ENCODE measurements around the gene LIPK.
"Not testable (repeated sequence)": the region's sequence is repeated elsewhere in the genome, so short reads cannot be mapped to it uniquely, and the experiment has no call there.

Gene LIPK

DNA sequence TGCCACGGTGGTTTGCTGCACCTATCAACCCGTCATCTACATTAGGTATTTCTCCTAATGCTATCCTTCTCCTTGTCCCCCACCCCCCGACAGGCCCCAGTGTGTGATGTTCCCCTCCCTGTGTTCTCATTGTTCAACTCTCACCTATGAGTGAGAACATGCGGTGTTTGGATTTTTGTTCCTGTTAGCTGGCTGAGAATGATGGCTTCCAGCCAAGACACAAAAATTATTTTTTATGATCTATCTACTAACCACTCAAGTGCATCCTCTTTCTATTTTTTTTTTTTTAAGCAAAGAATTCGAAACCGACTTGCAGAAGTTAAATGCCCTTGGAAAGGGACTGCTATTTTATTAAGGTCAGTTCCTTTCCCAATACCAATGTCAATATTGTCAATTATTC lies 3.3 kb downstream of the LIPK start:
- not testable (repeated sequence) for DNase-seq (ENCODE audit: low read depth in 1 of 2, low spot score in 1 of 2)

DNA sequence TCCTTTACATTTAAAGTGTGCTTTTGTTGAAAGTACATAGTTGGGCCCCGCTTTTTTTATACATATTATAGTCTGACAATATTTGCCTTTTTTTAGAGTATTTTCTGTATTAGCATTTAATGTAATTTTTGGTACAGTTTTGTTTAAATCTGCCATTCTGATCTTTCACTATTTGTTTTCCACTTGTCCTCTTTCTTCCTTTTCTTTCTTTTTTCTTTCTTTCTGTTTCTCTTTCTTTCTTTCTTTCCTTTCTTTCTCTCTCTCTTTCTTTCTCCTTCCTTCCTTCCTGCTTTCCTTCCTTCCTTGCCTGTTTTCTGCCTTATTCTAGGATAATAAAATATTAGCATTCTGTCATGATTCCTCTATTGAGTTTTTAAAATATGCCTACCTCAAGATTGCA lies 9.5 kb downstream of the LIPK start:
- no peak for DNase-seq (ENCODE audit: low read depth in 1 of 2, low spot score in 1 of 2)

DNA sequence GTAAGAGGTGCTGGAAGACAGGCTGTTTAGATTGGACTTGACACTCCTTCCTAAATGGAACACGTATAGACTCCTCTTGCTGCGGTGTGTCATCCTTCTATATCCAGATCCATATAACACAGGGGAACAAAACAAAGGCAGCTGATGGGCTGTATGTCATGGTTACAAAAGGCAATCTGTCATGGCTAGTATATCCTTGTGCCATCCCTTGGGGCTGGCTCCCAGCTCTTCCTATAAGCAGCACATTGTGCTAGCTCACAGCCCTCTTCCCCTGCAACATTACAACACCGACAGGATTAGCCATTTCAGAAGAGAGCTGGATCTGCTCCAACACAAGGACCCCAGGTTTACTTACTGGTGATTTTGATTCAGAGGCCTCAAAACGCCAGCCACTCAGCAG lies 15.3 kb downstream of the LIPK start:
- no peak for DNase-seq (ENCODE audit: low read depth in 1 of 2, low spot score in 1 of 2)

DNA sequence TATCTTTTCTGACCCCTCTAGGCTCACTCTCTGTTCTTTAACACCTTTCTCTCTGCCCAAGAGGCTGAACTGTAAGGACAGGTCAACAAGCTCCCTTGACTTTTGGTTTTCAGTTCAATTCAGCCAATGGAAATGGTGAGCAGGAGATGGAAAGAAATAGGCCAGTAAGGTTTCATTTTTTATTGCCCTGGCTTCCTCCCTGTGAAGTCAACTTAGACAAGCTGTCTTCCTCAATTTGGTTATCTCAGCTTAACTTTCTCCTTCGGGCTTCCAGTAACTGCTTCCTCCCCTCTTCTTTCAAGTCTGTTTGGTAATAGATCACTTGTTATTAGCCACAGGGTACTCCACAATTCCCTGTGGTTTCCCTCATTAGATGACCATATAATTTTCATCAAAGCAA lies 19.7 kb downstream of the LIPK start:
- DNase-seq (ENCODE audit: low read depth in 1 of 2, low spot score in 1 of 2), result no peak

DNA sequence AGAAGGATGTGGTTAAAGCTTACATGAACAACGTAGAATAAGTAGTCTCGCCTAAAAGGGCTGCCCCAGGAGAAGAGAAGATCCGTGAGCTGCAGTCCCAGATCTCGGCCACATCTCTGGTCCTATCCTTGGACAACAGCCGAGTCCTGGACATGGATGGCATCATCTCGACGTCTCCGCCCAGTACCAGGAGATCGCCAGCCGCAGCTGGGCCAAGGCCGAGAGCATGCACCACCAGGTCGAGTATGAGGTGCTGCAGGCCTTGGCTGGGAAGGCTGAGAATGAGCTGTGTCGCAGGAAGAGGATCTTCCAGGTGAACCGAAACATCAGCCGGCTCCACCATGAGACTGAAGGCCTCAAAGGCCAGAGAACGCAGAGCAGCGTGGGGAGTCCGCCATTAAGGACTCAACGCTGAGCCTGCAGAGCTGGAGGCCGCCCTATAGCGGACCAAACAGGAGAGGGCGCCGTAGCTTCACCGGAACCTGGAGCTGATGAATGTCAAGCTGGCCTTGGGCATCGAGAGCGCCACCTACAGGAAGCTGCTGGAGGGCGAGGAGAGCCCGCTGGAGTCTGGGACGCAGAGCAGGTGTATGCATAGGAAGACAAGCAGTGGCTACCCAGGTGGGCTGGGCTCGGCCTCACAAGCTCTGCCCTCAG lies 22.2 kb downstream of the LIPK start:
- peak in 1 of 2 donors; percentile 3 for DNase-seq (ENCODE audit: low read depth in 1 of 2, low spot score in 1 of 2)

DNA sequence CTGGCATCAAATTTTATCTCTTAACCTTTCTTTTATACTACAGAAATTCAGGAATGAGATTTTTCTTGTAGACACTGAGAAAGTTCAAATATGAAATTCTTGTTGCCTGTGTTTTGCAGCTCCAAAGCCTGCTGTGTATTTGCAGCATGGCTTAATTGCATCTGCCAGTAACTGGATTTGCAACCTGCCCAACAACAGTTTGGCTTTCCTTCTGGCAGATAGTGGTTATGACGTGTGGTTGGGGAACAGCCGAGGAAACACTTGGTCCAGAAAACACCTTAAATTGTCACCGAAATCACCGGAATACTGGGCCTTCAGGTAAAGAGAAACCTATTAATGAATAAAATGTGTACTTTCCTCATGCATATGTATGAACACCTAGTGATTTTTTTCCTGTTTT lies 24.8 kb downstream of the LIPK start:
- no peak for DNase-seq (ENCODE audit: low read depth in 1 of 2, low spot score in 1 of 2)

DNA sequence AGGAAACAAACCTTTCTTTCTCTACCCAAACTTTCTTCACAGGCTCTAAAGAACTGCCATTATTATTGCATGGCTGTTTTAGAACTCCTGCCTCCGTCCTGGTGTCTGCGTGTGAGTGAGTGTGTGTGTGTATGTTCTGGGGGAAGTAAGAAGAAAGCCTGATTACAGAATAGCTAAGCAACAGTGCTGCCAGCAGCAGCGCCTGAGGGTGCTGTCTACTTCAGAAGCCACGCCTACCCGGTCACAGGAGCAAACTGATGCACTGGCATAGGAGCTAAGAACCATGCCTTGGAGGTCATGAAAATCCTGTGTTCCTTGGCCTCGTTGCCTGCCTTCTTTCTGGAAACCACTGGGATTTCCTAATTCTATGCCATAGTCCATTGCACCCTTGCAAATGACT lies 25.2 kb downstream of the LIPK start:
- DNase-seq (ENCODE audit: low read depth in 1 of 2, low spot score in 1 of 2), result no peak

DNA sequence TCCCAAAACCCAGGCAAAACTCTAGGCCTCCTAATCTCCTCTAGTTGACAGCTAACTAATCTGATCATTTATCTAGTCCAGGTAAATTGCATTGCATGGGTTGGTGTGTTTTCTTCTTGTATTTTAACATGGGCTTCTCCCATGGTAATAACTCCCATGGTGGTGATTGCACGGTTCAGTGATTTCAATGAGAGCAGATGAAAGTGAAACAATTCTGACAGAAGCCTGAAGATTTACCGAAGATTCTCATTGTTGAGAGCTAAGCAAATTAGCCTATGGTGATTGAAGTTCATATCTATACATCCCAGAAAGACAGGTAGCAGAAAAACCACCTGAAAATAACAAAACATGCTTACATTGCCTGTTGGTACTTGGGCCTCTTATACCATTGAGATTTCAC lies 27.2 kb downstream of the LIPK start:
- no peak for DNase-seq (ENCODE audit: low read depth in 1 of 2, low spot score in 1 of 2)

DNA sequence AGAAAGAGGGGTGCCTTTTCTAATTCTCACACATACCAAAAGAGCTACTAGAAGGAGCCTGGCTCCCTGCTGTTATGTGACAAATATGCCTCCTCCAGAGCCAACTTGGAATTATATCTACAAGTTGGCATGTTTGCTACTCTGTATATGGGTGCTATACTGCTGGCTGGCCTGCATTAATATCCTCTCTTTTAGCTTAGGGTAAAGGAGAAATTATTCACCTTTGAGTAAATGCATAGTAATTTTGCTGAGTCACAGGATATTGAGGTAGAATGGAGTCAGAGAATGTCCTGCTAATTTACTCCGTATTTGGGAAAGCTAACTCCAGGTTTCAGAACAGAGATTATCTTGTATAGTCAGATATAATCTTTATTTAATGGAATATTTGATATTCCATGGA lies 29.6 kb downstream of the LIPK start:
- DNase-seq (ENCODE audit: low read depth in 1 of 2, low spot score in 1 of 2), result no peak

DNA sequence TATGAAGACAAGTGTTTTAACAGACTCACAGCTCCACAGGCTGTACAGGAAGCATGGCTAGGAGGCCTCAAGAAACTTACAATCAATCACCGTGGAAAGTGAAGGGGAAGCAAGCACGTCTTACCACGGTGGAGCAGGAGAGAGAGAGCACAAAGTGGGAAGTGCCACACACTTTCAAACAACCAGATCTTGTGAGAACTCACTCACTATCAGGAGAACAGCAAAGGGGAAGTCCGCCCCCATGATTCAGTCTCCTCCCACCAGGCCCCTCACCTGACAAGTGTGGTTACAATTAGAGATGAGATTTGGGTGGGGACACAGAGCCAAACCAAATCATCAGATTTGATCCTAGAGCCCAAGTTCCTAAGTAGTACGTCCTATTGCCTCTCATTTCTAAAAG lies 35.9 kb downstream of the LIPK start:
- not testable (repeated sequence) for DNase-seq (ENCODE audit: low read depth in 1 of 2, low spot score in 1 of 2)

DNA sequence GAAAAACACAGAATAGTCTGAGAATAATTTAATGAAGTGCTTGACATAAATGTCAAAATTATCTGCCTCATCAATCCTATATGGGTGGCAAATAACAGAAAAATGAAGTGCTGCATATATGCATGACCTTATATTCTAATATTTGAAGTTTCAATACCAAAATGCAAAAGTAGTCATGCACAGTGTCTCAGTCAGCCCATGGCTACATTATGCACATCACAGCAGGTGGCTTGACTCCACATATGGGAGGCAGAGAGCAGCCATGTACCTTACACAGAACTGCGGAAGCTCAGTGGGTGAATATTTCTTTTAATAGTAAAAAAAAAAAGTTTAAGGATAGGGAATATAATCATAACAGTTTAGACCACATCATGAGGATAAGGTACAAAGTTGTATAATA lies 36.4 kb downstream of the LIPK start:
- no peak for DNase-seq (ENCODE audit: low read depth in 1 of 2, low spot score in 1 of 2)

DNA sequence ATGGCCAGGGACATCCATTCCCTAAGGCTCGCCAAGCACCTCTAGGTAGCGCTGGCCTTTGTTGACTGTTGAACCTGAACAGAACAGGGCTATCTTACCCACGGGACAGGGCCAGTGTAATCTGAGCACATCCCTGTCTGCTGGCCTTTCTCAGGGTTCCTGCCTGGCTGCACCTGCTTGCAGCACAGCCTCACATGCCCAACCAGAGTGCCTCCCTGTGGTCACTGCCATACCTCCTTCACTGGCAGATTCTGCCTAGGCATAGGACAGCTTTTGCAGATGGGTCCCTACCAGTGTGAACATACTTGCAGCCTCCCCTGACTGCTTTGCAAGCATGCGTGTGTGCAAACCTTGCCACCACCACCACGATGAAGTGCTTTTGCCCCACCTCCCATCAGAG lies 38.0 kb downstream of the LIPK start:
- DNase-seq (ENCODE audit: low read depth in 1 of 2, low spot score in 1 of 2), result no peak

DNA sequence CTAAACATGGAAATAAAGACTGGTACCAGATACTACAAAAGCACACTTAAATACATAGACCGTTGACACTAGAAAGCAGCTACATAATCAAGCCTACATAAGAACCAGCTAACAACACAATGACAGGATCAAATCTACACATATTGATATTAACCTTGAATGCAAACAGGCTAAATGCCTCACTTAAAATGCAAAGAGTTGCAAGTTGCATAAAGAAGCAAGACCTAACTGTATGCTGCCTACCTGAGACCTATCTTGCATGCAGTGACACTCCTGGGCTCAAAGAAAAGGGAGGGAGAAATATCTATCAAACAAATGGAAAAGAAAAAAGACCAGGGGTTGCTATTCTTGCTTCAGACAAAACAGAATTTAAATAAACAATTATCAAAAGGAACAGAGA lies 39.6 kb downstream of the LIPK start:
- no peak for DNase-seq (ENCODE audit: low read depth in 1 of 2, low spot score in 1 of 2)

DNA sequence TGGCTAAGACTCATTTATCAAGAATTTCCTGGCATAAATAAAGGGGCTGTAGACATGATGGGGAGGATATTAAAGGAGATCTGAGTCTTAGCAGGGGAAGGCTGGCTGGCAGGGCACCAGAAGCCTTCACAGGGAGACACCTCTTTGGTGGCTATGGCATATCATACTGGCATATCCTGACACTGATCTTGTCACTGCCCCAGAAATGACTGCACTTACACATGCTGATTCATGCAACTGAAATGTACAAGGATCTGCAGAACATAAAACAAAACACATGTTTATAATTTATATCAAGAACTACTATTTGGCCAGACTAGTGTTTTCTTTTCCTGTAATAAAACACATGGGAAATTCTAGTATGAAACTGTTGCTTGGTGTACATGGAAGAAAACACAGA lies 48.2 kb downstream of the LIPK start:
- no peak for DNase-seq (ENCODE audit: low read depth in 1 of 2, low spot score in 1 of 2)

DNA sequence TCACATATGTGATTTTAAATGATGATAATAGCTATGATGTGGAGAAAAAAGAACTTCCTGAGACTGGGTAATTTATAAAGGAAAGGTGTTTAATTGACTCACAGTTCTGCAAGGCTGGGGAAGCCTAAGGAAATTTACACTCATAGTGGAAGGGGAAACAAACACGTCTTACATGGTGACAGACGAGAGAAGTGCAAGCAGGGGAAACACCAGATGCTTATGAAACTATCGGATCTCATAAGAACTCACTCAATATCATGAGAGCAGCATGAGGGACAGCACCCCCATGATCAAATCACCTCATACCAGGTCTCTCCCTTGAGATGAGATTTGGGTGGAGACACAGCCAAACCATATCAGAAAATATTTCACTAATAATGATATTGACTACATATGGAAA lies 49.7 kb downstream of the LIPK start:
- DNase-seq (ENCODE audit: low read depth in 1 of 2, low spot score in 1 of 2), result peak in 1 of 2 donors; percentile 27

DNA sequence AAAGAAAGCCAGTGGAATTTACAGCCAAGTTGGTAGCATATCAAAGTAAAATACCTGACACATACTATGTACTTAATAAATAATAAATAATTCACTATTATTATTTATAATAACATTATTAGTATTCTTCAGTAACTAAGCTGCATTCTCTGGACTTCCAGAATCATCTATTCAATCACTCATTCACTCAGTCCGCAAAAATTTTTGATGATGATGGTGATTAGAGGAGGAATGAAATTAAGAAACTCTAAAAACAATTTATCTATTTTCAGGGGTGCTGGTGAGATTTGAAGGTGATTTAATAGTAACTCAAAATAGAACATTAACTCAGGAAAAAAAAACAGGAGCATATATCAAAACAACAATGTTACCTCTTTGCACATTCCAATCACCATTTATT lies 50.6 kb downstream of the LIPK start:
- DNase-seq (ENCODE audit: low read depth in 1 of 2, low spot score in 1 of 2), result no peak

DNA sequence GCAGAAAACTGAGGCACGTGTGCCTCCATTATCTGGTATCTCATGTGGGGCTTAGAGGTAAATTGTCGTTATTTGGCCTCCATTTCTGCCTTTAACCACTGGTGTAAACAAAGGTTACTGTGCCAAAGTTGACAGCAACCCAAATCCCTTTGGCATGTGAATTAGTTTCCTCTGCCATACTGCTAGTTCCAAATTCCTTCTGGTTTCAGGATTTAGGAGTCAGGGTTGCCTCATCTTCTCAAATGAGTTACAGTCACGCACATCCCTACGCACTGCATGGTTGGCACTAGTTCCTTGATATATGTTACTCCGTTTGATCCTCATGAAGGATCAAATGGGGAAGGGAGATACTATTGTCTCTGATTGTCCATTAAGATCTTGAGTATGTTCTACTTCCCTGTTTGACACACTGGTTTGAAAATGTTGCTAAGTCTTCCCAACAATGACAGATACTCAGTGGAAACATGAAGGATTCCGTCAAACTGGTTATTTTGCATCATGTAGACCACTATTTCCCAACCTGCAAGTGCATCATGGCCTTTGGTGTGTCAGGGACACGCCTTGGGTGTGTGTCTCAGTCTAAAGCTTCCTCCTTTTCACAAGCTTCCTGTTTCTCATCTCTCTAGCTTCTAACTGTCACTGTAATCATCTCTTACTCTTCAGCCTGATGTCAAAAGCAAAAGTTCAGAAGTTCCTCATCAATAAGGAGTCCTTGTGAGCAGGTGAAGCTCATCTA lies 53.5 kb downstream of the LIPK start, which contains the start of gene LIPN:
Gene LIPN, plus strand, starts transcription at position 655 of the 736 bp plus-strand sequence. CDS start 1,386 bp downstream, outside the sequence.
- no peak for DNase-seq (ENCODE audit: low read depth in 1 of 2, low spot score in 1 of 2)

DNA sequence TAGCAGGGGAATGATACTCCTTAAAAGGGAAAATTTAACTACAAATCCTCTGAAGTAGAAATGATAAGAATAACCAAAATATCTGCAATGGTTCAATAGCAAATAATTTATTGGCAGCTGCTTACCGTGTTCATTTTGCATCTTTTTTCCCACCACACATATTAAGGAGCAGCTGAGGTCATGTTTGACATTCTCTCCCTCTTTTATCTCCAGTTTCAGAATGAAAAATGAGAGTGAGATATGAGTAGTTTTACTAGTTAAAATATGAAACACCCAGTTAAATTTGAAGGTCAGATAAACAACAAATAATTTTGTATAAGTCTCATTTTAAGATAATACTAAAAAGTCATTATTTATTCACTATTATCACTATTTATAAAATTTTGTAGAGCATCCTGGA lies 56.9 kb downstream of the LIPK start:
- no peak for DNase-seq (ENCODE audit: low read depth in 1 of 2, low spot score in 1 of 2)

DNA sequence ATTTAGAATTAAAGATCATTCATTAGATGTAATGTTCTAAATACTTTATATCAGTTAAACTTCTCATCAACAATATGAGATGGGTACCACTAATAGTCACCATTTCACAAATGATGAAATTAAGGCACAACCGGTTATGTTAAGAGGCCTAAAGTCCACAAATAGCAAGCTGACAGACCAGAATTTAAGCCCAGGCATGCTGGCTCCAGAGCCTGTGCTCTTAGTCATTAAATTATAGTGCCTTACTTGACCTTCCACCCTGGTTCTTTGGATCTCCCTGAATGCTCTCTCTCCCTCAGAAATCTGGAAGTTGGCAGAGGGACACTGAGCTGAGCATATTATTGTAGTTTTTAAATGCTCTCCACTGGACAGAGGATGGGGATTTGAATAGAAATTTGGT lies 57.4 kb downstream of the LIPK start:
- no peak for DNase-seq (ENCODE audit: low read depth in 1 of 2, low spot score in 1 of 2)

DNA sequence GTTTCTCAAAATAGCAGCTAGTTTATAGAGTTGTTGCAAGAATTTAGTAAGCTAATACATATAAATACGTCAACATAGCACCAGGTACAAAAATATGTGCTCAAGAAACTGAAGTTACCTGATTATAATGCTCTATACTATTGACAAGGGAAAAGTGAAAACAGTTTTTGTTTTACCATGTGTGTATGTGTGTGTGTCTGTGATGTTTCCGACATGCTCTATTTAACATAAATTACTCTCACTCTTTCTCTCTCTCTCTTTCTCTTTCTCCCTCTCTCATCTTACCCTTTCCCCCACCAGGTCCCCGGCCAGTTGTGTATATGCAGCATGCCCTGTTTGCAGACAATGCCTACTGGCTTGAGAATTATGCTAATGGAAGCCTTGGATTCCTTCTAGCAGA lies 58.1 kb downstream of the LIPK start:
- no peak for DNase-seq (ENCODE audit: low read depth in 1 of 2, low spot score in 1 of 2)

DNA sequence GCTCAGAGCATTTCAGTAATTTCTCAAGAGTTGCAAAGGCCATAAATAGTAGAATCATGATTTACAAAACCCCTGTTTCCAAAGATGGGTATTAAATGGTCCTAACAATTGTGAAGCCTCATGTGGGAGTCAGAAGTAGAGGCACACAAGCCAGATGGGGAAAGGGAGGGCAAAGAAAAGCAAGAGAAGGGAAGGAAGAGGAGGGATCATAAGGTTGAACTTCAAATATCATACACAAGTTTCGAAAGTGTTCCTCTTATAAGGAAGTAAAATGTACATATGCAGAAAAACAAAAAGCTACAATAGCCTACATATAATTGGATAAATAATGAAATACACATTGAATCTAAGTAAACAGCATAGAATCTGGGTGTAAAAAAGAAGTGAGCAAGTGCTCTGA lies 59.8 kb downstream of the LIPK start:
- no peak for DNase-seq (ENCODE audit: low read depth in 1 of 2, low spot score in 1 of 2)

DNA sequence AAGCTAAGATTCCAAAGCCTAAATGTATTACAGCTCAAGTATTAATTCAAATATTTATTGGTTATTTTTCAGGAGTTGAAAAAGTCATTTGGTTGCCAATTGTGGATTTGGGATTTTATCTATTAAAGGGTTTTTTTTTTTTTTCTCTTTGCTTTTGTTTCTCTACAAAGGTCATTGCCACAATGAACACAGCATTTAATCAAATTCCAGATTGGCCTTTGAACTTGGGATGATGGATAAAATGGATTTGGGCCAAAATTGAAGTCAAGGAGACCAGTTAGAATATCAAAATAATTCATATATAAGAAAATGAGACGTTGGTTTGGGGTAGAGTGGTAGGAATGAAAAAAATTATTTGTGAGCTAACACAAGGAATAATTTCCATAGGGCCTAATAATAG lies 63.3 kb downstream of the LIPK start:
- no peak for DNase-seq (ENCODE audit: low read depth in 1 of 2, low spot score in 1 of 2)

DNA sequence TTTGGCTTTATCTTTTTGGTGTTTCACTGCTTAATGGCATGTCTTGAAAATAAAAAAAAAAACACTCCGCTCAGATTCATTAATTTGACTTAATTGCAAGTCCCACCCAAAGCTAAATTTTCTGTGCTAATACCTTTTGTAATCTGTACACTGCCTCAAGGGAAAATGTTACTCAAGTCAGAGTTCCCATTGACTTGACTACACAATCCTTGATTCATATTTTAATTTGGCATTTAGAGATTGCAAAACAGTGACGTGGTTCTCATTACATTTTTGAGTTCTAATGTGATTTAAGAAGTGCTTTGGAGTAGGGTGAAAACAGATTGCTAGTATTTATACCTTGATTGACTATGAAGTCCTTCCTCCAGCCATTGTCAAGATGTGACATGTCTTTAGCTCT lies 75.2 kb downstream of the LIPK start:
- no peak for DNase-seq (ENCODE audit: low read depth in 1 of 2, low spot score in 1 of 2)
